Naive B cell (primary cell): ENCODE results near the gene FLOT2. TPM values are rescaled to one million over a fixed set of nuclear protein-coding genes. Genes with fewer than 3 reads are reported as not detected.
A peak's percentile ranks its signal among the peaks of the same experiment; 100 is the strongest.
"Not testable (repeated sequence)": the region's sequence is repeated elsewhere in the genome, so short reads cannot be mapped to it uniquely, and the experiment has no call there.

Experiments used
- ATAC-seq, 2 donors: fragments of 150-1000 bp; cut with Tn5 transposase; 2 replicates each; pipeline ENCODE4 v1.10.0; 2021; ENCODE audit warnings: low read depth in 2 of 2, mild to moderate bottlenecking in 2 of 2, moderate library complexity in 2 of 2
- DNase-seq: peaks from one replicate; pipeline ENCODE4 v3.0.0; 2022
- H3K27ac Mint-ChIP-seq, 6 donors: one replicate each; pipeline ENCODE4 v1.8.0; 2020 to 2022; ENCODE audit warnings: mild to moderate bottlenecking in 6 of 6, mixed read lengths in 6 of 6, moderate library complexity in 5 of 6, inconsistent platforms in 2 of 6
- H3K27me3 Mint-ChIP-seq, 3 donors: one replicate each; pipeline ENCODE4 v1.8.0; 2021 to 2022; ENCODE audit warnings: mixed read lengths in 3 of 3, mild to moderate bottlenecking in 1 of 3
- H3K36me3 Mint-ChIP-seq, 2 donors: one replicate each; pipeline ENCODE4 v1.8.0; 2020 to 2022; ENCODE audit warnings: mixed read lengths in 2 of 2, inconsistent platforms in 1 of 2, mild to moderate bottlenecking in 1 of 2
- H3K4me1 Mint-ChIP-seq, 3 donors: one replicate each; pipeline ENCODE4 v1.8.0; 2020 to 2022; ENCODE audit warnings: mixed read lengths in 3 of 3, inconsistent platforms in 1 of 3, mild to moderate bottlenecking in 1 of 3, moderate library complexity in 1 of 3
- H3K4me3 Mint-ChIP-seq, 8 donors: one replicate each; pipeline ENCODE4 v1.8.0; 2020 to 2022; ENCODE audit warnings: mild to moderate bottlenecking in 8 of 8, mixed read lengths in 8 of 8, moderate library complexity in 8 of 8, inconsistent platforms in 2 of 8
- H3K9me3 Mint-ChIP-seq, 7 donors: one replicate each; pipeline ENCODE4 v1.8.0; 2020 to 2022; ENCODE audit warnings: mixed read lengths in 7 of 7, mild to moderate bottlenecking in 5 of 7, inconsistent platforms in 2 of 7, moderate library complexity in 1 of 7
- polyA plus RNA-seq, 6 donors: library from polyadenylated mRNA; unstranded; fragments of 300-500 nt; fragmentation: Illumina TruSeq; gene quantifications; one replicate each; pipeline ENCODE4 v1.2.3, GENCODE V29; 2021; ENCODE audit warnings: low read depth in 6 of 6

The FLOT2 gene
- polyA plus RNA-seq, 6 donors from 2014 or later = 431 to 655 (median 460) TPM

- Mint-ChIP-seq H3K4me1 (peaks cover 44 to 55% (median 49%) of the 10 kb centered on the region in 3 donors), H3K9me3 (no peaks in the 10 kb centered on the region), H3K27ac (peak overlapping the region in 4 of 6 donors; percentile 47 to 82 (median 66)), H3K36me3 (peaks cover 0 to 25% of the 10 kb centered on the region in 2 donors), H3K4me3 (peak overlapping the region in 1 of 8 donors; percentile 24), H3K27me3 (no peaks in the 10 kb centered on the region)
- ATAC-seq (no peak), DNase-seq (no peak)
Measured at GRCh38 chr17:28885363-28885762, 12.2 kb downstream of the FLOT2 start.

DNA sequence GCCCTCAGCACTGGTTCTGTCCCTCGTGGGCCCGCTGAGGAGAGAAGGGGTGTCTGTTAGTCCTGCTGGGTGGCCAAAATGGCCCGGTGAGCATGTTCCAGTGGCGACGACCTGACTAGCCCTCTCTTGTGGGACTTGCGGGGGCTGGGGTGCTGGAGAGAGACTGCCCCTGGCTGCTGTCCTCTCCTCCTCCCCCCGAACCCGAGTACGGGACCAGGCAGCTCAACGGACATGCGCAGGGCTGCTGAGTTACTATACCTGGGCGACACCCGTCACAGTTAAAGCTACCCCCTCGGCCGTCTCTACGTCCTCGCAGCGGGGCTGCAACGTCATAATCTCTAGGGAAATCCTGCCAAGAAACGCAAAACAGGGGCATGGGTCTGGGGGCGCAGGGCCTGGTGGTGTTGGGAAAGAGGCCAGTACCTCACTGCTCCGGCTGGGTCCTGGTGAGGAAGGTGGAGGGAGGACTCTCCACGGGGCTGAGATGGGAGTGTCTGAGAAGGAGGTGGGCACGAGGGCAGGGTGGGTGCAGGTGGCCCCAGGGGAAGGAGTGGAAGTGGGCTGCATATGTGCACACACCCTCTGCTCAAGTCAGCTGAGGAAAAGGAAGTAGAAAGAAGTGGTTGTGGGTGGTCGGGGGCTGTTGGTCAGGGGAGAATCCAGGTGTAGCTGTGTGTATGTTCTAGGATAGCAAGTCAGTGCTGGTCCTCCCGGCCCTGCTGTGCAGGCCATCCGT is 13.4 kb downstream of the FLOT2 start:
- ATAC-seq = no peak
- Mint-ChIP-seq H3K36me3 (peaks cover 0 to 32% of the 10 kb centered on the region in 2 donors), H3K27ac (peak overlapping the region in 4 of 6 donors; percentile 6 to 77 (median 40))

GRCh38 chr17:28882154-28882895 is 15.2 kb downstream of the FLOT2 start:
- peaks cover 22 to 30% (median 25%) of the 10 kb centered on the region in 3 donors for H3K4me1 Mint-ChIP-seq
- H3K4me3 Mint-ChIP-seq = no peak overlapping the region
- H3K36me3 Mint-ChIP-seq = peaks cover 3 to 39% of the 10 kb centered on the region in 2 donors
- no peaks in the 10 kb centered on the region for H3K27me3 Mint-ChIP-seq
- DNase-seq (no peak), ATAC-seq (no peak)
- H3K27ac Mint-ChIP-seq = peak overlapping the region in 1 of 6 donors; percentile 47
- no peaks in the 10 kb centered on the region for H3K9me3 Mint-ChIP-seq

More for the DNA sequence above, 13.4 kb downstream of the FLOT2 start:
- Mint-ChIP-seq H3K9me3 (no peaks in the 10 kb centered on the region), H3K27me3 (no peaks in the 10 kb centered on the region), H3K4me1 (peaks cover 40 to 44% (median 42%) of the 10 kb centered on the region in 3 donors), H3K4me3 (no peak overlapping the region)
- DNase-seq = no peak

- peaks cover 3 to 39% of the 10 kb centered on the region in 2 donors for H3K36me3 Mint-ChIP-seq
- ATAC-seq (no peak), DNase-seq (no peak)
- H3K27me3 Mint-ChIP-seq = no peaks in the 10 kb centered on the region
- H3K27ac Mint-ChIP-seq = no peak overlapping the region
- no peak overlapping the region for H3K4me3 Mint-ChIP-seq
- peaks cover 17 to 25% (median 21%) of the 10 kb centered on the region in 3 donors for H3K4me1 Mint-ChIP-seq
- no peaks in the 10 kb centered on the region for H3K9me3 Mint-ChIP-seq
Measured at GRCh38 chr17:28881533-28882056, 15.9 kb downstream of the FLOT2 start.

DNA sequence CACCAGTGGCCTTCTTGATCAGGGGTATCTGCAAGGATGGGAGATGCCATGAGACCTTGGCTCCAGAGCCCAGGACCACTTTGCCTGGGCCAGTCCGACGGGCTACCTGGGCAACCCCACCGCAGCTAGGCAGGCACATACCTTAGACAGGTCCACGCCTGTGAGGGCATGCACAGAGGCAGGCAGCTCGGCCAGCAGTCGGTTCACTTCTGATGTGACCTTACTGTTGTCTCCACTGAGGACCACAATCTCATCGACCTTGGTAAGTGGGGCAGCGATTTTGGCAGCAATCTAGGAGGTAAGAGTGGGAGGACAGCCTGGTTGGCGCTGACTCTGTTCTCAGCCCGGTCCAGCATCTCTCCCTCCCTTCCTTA is 17.0 kb downstream of the FLOT2 start:
- peaks cover 14 to 22% (median 17%) of the 10 kb centered on the region in 3 donors for H3K4me1 Mint-ChIP-seq
- no peaks in the 10 kb centered on the region for H3K9me3 Mint-ChIP-seq
- DNase-seq = no peak
- no peak overlapping the region for H3K27ac Mint-ChIP-seq
- H3K36me3 Mint-ChIP-seq = peaks cover 3 to 39% of the 10 kb centered on the region in 2 donors
- H3K27me3 Mint-ChIP-seq = no peaks in the 10 kb centered on the region
- no peak overlapping the region for H3K4me3 Mint-ChIP-seq
- ATAC-seq = no peak

- H3K27ac Mint-ChIP-seq = no peak overlapping the region
- peaks cover 3 to 35% of the 10 kb centered on the region in 2 donors for H3K36me3 Mint-ChIP-seq
Measured at GRCh38 chr17:28879886-28880571, 17.5 kb downstream of the FLOT2 start.

DNA sequence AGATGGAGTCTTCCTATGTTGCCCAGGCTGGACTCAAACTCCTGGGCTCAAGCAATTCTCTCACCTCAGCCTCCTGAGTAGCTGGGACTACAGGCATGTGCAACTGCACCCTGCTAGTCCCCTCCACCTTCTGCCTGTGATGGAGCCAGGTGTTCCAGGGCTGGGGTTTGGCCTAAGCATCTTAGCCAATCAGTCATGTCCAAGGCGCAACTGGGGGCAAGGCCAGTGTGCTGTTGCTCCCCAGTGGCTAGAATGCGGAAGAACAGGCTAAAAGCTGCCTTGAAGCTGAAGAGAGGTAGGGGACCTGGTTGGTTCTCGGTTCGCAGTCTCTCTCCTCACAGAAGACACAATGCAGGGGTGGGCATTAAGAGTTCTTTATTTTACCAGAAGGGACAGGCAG is 18.6 kb downstream of the FLOT2 start:
- Mint-ChIP-seq H3K27me3 (no peaks in the 10 kb centered on the region), H3K4me3 (no peak overlapping the region), H3K36me3 (peaks cover 3 to 24% of the 10 kb centered on the region in 2 donors), H3K27ac (peak overlapping the region in 1 of 6 donors; percentile 56), H3K4me1 (peaks cover 0 to 9% (median under 1%) of the 10 kb centered on the region in 3 donors), H3K9me3 (no peaks in the 10 kb centered on the region)
- DNase-seq = no peak
- peak in 1 of 2 donors; percentile 41 for ATAC-seq

More at GRCh38 chr17:28879886-28880571, 17.5 kb downstream of the FLOT2 start:
- Mint-ChIP-seq H3K27me3 (no peaks in the 10 kb centered on the region), H3K4me1 (peaks cover 9 to 17% (median 11%) of the 10 kb centered on the region in 3 donors), H3K9me3 (no peaks in the 10 kb centered on the region), H3K4me3 (no peak overlapping the region)
- ATAC-seq = no peak
- DNase-seq = no peak

DNA sequence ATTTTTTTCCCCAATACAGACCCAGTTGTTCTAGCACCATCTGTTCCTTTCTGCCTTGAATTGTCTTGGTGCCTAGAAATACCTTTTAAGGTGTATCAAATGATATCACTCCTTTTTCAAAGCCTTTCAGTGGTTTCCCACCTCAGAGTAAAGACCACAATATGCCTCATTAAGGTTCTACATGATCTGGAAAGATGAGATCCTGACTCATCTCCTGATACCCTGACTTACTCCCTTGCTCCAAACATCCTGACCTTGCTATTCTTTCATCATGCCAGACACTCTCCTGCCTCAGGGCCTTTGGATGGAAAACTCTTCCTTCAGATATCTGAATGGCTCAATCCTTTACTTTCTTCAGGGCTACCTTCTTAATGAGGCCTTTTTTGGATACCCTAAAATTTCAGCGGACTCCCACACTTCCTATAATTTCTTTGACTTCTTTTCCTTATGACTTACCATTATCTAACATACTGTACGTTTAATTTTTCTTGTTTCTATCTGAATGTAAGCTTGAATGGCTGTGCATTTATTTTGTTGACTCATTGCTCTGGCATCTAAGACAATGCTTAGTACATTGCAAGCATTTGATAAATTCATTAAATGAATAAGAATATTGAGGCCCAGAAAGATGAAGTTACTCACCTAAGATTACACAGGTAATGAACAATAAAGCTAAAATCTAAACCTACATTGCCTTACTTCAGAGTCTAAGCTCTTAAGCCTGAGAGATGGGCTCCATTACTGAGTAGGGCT is 19.2 kb downstream of the FLOT2 start:
- H3K9me3 Mint-ChIP-seq = no peaks in the 10 kb centered on the region
- no peak overlapping the region for H3K4me3 Mint-ChIP-seq
- no peak for DNase-seq
- peak overlapping the region in 2 of 6 donors; percentile 64 to 76 for H3K27ac Mint-ChIP-seq
- H3K4me1 Mint-ChIP-seq = peaks cover 0 to 12% (median 0%) of the 10 kb centered on the region in 3 donors
- H3K36me3 Mint-ChIP-seq = peaks cover 3 to 24% of the 10 kb centered on the region in 2 donors
- H3K27me3 Mint-ChIP-seq = no peaks in the 10 kb centered on the region
- no peak for ATAC-seq

DNA sequence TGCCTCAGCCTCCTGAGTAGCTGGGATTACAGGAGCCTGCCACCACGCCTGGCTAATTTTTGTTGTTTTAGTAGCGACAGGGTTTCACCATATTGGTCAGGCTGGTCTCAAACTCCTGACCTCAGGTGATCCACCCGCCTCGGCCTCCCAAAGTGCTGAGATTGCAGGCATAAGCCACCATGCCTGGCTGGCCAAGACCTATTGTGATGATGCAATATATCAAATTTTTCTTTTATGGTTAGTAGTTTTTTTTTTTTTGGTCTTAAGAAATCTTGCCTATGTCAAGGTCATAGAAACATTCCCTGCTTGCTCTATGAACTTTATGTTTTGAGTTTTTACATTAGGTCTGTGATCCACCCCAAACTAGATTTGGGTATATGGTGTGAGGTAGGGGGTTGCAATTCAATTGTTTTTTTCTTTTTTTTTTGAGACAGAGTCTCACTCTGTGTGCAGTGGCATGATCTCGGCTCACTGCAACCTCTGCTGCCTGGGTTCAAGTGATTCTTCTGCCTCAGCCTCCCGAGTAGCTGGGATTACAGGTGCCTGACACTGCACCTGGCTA is 20.3 kb downstream of the FLOT2 start:
- not testable (repeated sequence) for H3K27me3 Mint-ChIP-seq, DNase-seq, H3K9me3 Mint-ChIP-seq, H3K4me3 Mint-ChIP-seq, ATAC-seq
- peaks cover 3 to 21% of the 10 kb centered on the region in 2 donors for H3K36me3 Mint-ChIP-seq
- H3K4me1 Mint-ChIP-seq = peaks cover 0 to 18% (median 4%) of the 10 kb centered on the region in 3 donors
- peak overlapping the region in 2 of 6 donors; percentile 42 to 67 for H3K27ac Mint-ChIP-seq

DNA sequence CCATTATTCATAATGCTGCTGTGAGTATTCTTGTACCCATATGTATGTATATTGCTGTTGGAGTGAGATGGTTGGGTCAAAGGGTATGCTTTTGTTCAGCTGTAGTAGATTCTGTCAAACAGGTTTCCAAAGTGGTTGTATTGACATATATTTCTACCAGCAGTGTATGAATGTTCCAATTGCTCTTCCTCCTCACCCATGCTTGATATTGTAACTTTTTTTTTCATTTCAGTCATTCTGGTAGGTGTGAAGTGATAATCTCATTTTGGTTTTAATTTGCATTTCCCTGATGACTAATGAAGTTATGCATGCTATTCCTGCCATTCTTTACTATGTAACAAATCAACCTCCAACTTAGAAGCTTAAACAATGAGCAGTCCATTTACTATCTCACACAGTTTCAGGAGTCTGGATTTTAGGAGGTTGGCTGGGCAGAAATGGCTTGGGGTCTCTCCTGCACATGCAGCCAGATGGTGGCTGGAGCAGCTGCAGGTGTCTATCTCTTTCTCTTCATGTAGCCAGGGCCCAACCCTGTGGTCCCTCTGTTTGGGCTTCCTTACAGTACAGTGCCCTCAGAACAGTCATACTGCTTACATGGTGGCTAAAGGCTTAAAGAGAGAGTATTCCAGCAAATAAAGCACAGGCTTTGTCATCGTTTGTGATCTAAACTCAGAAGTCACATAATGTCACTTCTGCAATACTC is 21.5 kb downstream of the FLOT2 start:
- Mint-ChIP-seq H3K4me1 (peaks cover 6 to 27% (median 17%) of the 10 kb centered on the region in 3 donors), H3K27me3 (no peaks in the 10 kb centered on the region), H3K9me3 (no peaks in the 10 kb centered on the region), H3K36me3 (peaks cover 3 to 17% of the 10 kb centered on the region in 2 donors), H3K4me3 (no peak overlapping the region), H3K27ac (peak overlapping the region in 2 of 6 donors; percentile 22 to 76)
- ATAC-seq (no peak), DNase-seq (no peak)

- Mint-ChIP-seq H3K4me3 (no peak overlapping the region), H3K9me3 (no peaks in the 10 kb centered on the region), H3K4me1 (peaks cover 10 to 24% (median 18%) of the 10 kb centered on the region in 3 donors), H3K36me3 (peaks cover 3 to 9% of the 10 kb centered on the region in 2 donors), H3K27ac (peak overlapping the region in 1 of 6 donors; percentile 33), H3K27me3 (no peaks in the 10 kb centered on the region)
- ATAC-seq = no peak
- no peak for DNase-seq
Measured at GRCh38 chr17:28874750-28875149, 22.8 kb downstream of the FLOT2 start.

- Mint-ChIP-seq H3K9me3 (no peaks in the 10 kb centered on the region), H3K27ac (peak overlapping the region in 1 of 6 donors; percentile 85), H3K27me3 (no peaks in the 10 kb centered on the region), H3K4me1 (peaks cover 10 to 21% (median 18%) of the 10 kb centered on the region in 3 donors), H3K4me3 (peak overlapping the region in 1 of 8 donors; percentile 30), H3K36me3 (peaks cover 3 to 8% of the 10 kb centered on the region in 2 donors)
- ATAC-seq (no peak), DNase-seq (no peak)
Measured at GRCh38 chr17:28873839-28874238, 23.7 kb downstream of the FLOT2 start.
